ENCODE data around the gene PLEKHG3.

- TF ChIP-seq CTCF (IDR thresholded peaks at IDR 0.05) = no peak
- TF ChIP-seq POLR2A (IDR thresholded peaks at IDR 0.05) = no peak
These were observed 9.2 kb upstream of the PLEKHG3 start for GRCh38 chr14:64695071-64695470.
